ENCODE measurements around the gene LLCFC1.

LLCFC1 gene

DNA sequence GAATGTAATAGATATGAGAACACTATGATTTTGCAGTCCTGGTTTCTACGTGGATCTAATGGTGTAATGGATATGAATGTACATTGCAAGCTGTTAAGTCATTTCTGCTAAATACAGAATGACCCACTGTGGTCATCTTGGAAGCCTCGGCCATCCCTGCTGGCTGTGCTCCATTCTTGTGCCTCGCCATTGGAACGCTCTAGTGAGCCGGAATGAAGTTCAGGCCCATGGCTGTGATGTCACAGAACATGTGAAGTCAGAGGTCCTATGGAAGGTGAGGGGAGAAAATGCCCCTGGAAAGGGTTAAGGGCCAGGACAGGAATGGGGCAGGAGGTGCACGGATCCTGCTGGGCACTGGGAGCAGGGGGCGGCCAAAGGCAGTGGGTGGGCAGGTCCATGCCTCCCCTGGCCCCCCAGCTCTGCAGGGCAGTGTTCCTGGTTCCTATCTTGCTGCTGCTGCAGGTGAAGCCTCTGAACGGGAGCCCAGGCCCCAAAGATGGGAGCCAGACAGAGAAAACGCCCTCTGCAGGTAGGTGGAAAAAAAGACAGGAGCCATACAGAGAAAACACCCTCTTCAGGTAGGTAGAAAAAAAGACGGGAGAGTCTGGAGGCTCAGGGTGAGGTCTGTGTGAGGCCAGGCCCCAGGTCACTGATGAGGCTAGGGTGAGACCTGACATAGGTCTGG is at the start of gene LLCFC1:
LLCFC1 (plus strand) TSS at position 259 of the 685 bp plus-strand sequence; CDS start at position 397, 138 bp downstream.
- in situ Hi-C loops (cut with MboI; ENCODE audit: low pct_unique_long_range_greater_than_20kb, low sequenced_read_pairs), result no loop called here
- peak; percentile 17 for DNase-seq

DNA sequence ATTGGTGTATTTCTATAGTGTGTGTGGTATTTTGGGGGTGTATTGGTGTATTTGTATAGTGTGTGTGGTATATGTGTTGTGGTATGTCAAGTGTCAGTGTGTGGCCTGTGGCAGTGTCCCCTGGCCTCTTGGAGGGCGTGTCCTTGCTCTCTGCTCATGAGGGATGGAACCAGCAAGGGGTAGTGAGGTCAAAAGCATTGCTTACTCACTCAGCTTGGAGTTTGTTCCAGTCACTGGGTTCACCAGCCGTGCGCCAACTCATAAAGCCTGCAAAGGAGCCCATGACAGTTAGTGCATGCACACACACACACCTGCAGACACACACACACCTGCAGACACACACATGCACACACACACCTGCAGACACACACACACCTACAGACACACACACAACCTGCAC is 49.5 kb upstream of the LLCFC1 start:
- no peak for DNase-seq
- in situ Hi-C loops (cut with MboI; ENCODE audit: low pct_unique_long_range_greater_than_20kb, low sequenced_read_pairs), result no loop called here

GRCh38 chr7:142890874-142891485 is 48.3 kb upstream of the LLCFC1 start:
- in situ Hi-C loops (cut with MboI; ENCODE audit: low pct_unique_long_range_greater_than_20kb, low sequenced_read_pairs), result no loop called here
- DNase-seq, result no peak

- in situ Hi-C loops (cut with MboI; ENCODE audit: low pct_unique_long_range_greater_than_20kb, low sequenced_read_pairs), result no loop called here
- no peak for DNase-seq
Observed at GRCh38 chr7:142891490-142892082, 47.7 kb upstream of the LLCFC1 start.

GRCh38 chr7:142892951-142893350 is 46.3 kb upstream of the LLCFC1 start:
- in situ Hi-C loops (cut with MboI; ENCODE audit: low pct_unique_long_range_greater_than_20kb, low sequenced_read_pairs), result no loop called here
- DNase-seq, result no peak

DNA sequence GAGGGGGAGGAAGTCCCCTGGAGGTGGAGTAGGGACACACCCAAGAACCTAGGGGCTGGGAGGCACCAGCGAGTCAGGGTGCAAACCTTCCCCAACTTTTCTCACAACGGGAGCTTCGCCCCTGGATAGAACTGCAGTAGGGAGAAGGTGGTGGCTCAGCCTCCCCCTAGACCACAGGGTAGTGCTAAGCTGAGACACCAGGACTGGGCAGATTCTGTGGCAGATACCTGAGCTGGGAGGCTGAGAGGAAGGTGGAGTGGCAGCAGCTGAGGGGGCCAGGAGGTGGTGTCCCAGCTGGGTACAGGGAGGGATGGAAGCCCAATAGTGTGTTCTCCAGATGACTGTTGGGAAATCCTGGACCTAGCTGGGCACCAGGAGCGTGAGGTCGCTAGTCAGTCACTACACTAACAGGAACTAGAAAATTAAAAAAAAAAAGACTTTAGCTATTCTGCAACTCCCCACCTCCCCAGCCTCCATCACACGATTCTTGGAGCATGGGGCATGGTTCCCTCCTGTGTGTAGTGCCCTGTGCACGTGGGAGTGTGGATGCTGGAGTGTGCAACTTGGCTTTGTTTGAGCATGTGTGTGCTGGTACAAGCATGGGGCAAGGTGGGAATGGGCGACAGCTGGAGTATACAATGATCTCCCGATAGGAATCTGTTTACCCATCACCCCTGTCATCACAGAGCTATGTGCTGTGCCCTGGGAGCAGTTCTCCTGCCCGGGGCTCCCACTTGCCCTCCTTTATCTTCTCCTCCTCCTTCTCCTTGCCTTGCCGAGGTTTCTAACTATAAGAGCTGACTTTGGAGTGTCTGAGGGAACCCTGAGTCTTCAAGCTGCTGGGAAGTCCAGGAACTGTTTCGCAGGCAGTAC is 44.9 kb upstream of the LLCFC1 start:
- in situ Hi-C loops (cut with MboI; ENCODE audit: low pct_unique_long_range_greater_than_20kb, low sequenced_read_pairs), result no loop called here
- no peak for DNase-seq

- in situ Hi-C loops (cut with MboI; ENCODE audit: low pct_unique_long_range_greater_than_20kb, low sequenced_read_pairs), result no loop called here
Observed at GRCh38 chr7:142894985-142895593, 44.2 kb upstream of the LLCFC1 start.

DNA sequence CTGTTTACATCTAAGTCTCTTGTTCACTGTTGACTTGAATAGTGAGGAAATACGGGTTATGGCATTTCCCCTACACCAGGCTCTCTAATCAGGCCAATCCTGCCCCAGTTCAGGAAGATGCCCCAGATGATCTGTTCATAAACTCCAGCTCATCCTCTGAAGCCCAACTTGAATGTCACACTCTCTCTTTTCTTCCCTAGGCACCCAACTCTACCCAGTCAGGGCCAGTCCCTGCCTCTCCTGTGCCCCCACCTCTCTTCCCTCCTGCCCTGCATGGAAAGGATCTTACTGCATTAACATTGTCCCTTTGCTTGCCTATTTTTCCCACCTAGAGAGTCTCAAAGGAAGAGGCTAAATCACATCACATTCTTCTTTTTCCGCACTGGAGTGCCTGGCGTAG is 43.1 kb upstream of the LLCFC1 start:
- in situ Hi-C loops (cut with MboI; ENCODE audit: low pct_unique_long_range_greater_than_20kb, low sequenced_read_pairs), result no loop called here

More at GRCh38 chr7:142894985-142895593, 44.2 kb upstream of the LLCFC1 start:
- DNase-seq, result no peak

DNA sequence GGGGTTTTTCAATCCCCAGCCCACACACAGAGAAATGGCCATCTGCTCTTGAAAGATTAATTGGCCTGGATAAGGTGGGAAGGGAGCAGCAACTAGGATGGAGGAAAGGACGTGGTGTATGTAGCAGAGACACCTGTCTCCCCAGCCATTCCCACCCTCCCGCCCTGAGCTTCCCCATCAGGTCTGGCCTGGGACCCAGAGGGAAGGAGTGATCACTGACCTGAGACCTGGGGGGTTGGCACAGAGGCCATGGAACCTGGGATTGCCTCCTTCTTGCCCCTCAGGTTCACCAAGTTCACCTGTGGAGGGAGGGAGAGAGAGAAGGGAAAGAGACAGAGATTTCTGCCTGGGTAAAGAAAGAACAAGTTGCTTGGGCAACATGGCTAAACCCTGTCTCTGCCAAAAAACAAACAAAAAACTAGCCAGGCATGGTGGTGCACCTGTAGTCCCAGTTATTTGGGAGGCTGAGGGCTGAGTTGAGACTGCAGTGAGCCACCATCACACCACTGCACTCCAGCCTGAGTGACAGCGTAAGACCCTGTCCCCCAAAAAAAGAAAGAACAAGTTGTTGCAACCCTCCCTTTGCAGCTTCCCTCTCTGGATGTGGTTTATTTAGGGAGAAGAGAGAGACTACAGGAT is 42.4 kb upstream of the LLCFC1 start:
- in situ Hi-C loops (cut with MboI; ENCODE audit: low pct_unique_long_range_greater_than_20kb, low sequenced_read_pairs), result no loop called here
- DNase-seq, result no peak

More for the DNA sequence above, 43.1 kb upstream of the LLCFC1 start:
- DNase-seq, result no peak

DNA sequence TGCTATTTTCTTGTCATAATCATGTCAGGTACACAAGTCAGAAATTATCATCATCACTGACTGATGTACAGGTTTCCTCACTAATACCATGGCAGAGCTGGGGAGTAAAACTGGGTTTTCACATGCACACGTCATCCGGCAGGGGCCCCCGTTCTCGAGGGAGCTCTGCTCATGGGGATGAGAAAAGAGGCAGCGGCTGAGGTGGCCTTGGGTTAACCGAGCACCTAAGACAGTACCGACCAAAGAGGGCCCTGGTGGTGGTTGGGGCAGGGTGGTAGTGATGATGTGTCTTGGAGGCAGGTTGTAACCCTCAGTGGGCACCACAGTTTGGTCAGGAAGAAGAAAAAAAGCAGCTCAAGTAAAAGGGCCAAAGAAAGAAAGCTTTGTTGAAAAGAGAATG is 41.6 kb upstream of the LLCFC1 start:
- in situ Hi-C loops (cut with MboI; ENCODE audit: low pct_unique_long_range_greater_than_20kb, low sequenced_read_pairs), result no loop called here

DNA sequence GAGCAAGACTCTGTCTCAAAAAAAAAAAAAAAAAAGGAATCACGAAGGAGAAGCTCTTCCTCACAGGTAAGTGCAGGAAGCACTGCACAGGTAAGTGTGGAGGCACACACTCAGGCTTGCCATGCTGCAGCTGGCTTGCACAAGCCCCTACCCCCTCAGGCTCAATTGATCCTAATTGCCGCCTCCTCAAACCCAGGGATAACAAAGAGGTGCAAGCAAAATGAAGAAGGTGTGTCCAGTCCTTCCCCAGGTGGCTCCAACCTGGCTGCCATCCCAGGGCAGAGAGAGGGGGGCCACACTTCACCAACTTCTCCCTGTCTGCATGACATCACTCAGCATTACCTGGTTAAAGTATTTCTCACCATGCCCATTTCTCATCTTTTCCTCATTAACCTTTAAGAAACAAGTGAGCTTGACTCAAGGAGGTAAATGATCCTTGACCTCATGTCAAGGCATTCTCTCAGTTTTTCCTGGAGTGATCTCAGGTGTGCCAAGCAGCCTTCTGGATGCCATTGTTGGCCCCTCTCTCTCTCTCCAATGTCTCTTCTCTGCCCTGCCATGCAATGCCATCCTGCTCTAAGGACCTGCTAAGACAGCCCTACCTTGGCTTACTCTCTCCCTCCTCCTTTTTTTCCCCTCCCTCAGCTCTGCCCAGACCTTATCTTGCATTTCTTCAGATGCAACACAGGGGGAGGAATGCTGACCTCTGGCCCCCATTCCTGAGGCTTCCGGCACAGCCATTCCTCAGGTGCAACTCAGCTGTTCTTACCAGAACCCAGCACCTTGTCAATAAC is 40.7 kb upstream of the LLCFC1 start:
- no peak for DNase-seq
- in situ Hi-C loops (cut with MboI; ENCODE audit: low pct_unique_long_range_greater_than_20kb, low sequenced_read_pairs), result no loop called here

More for the DNA sequence above, 41.6 kb upstream of the LLCFC1 start:
- DNase-seq, result no peak

GRCh38 chr7:142899661-142900060 is 39.6 kb upstream of the LLCFC1 start:
- DNase-seq, result no peak
- in situ Hi-C loops (cut with MboI; ENCODE audit: low pct_unique_long_range_greater_than_20kb, low sequenced_read_pairs), result no loop called here

DNA sequence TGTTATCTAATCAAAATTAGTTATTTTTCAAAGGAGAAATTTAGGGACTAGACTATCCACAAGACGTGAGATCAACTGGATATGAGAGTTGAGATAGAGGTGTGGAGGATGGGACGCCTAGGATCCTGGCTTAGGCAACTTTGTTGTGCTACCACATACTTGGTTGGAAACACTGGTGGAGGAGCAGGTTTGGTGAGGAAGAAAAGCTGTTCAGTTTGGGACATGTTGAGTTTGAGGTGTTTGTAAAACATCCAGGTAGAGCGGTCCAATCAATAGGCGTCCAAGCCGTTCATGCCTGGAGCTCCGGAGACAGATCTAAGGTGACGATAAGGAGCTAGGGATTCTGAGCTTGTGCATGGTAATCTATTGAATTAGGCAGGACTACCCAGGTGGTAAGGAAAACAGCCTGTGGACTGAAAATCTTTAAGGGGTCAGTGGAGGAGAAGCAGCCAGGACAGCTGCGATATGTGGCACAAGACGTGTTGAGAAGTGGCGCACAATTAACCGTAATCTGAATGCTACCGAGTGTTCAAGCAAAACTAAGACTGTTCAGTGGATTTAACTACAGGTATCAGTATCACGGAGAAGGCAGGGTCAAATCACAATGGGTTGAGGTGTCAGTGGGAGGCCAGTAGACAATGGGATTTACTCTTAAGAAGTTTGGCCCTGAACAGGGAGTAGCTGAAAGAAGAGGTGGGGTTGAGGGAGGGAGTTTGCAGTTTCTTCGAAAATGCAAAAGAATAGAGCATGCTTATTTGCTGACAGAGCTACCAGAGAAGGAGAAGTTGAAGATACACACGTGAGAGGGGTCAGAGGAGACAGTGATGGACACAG is 37.6 kb upstream of the LLCFC1 start:
- in situ Hi-C loops (cut with MboI; ENCODE audit: low pct_unique_long_range_greater_than_20kb, low sequenced_read_pairs), result no loop called here
- DNase-seq, result no peak

- no peak for DNase-seq
- in situ Hi-C loops (cut with MboI; ENCODE audit: low pct_unique_long_range_greater_than_20kb, low sequenced_read_pairs), result no loop called here
Observed at GRCh38 chr7:142904128-142904527, 35.2 kb upstream of the LLCFC1 start.

- in situ Hi-C loops (cut with MboI; ENCODE audit: low pct_unique_long_range_greater_than_20kb, low sequenced_read_pairs), result no loop called here
Observed at GRCh38 chr7:142905759-142906158, 33.5 kb upstream of the LLCFC1 start.

GRCh38 chr7:142906643-142907042 is 32.6 kb upstream of the LLCFC1 start:
- in situ Hi-C loops (cut with MboI; ENCODE audit: low pct_unique_long_range_greater_than_20kb, low sequenced_read_pairs), result no loop called here
- no peak for DNase-seq

More at GRCh38 chr7:142905759-142906158, 33.5 kb upstream of the LLCFC1 start:
- no peak for DNase-seq

DNA sequence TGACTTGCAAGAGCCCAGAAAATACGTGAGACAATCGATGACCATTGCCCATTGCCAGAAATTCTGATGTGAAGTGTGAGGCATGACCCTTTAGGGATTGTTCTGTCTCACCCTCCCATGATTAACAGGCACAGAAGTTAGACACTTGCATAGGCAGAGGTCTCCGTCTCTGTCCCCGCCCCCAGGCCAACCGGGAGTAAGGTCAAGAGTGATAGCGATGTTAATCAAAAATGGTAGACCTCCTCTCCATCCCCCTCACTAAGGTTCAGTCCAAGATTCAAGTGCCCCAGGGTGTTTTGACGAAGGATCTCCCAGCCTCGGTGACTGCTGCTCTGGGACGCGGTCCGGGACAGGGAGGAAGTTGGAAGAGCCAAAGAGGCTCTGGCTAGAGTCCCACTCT is 31.0 kb upstream of the LLCFC1 start:
- no peak for DNase-seq
- in situ Hi-C loops (cut with MboI; ENCODE audit: low pct_unique_long_range_greater_than_20kb, low sequenced_read_pairs), result no loop called here

All from KBM-7 (cell line).